NK-92 (cell line): Measurements from ENCODE around the gene NDUFC1.
"Not testable (repeated sequence)": the region's sequence is repeated elsewhere in the genome, so short reads cannot be mapped to it uniquely, and the experiment has no call there.

Experiments
- DNase-seq: peaks from one replicate; lab custom pipeline; 2025; ENCODE audit not compliant: unreplicated experiment; lab: John Stamatoyannopoulos, UW

The NDUFC1 gene

GRCh38 chr4:139299536-139299935, 2.7 kb downstream of the NDUFC1 start:
- DNase-seq, result no peak

GRCh38 chr4:139297001-139297410, 5.3 kb downstream of the NDUFC1 start:
- no peak for DNase-seq

DNA sequence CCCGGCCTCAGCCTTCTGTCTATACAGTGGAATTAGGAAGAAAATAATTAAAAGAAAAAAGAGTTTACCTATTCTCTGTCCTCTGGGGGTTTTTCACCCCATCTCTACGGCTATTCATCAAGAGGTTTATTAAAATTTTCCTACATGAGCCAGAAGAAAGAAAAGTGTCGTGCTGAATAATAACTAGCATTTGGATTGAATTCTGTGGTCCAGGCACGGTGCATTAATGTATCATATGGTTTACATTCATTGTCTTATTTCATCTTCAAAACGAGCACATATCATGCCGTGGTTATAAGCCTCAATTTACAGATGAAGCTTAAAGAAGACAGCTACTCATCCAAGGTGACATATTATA, 6.4 kb downstream of the NDUFC1 start:
- DNase-seq, result no peak

DNA sequence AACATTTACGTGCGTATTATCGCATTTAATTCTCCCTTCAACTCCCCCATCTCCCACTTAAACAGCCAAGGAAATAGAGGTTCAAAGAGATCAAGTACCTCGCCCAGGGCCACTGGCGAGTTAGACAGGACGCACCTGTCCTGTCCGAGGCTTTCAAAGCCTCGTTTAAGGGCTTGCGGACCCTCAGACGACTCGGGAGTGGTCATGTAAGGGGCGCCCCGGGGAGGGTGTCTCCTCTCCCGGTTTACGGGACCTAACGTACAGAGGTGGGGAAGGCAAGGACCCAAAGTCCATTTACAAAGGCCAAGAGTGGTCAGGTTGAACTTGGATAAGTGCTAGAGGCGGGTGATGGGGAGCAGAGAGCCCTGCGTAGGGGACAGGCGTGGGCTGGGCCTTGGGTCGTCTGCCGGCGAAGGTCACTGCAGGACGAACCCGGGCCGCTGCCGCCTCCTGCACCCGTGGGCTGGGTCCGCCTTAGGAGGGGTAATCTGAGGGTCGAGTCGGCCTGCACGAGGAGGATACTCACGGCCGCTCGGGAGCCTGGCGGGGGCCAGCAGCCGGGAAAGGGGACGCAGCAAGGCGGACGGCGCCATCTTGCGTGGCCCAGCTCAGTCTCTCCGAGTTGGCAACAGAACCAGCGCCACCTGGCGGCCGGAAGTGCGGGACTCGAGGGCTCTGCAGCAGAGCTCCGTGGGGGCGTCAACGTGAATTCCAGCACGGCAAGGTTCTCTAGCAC, 6.9 kb downstream of the NDUFC1 start:
- DNase-seq, result peak; percentile 70

- no peak for DNase-seq
Observed at GRCh38 chr4:139286186-139286698, 16.0 kb downstream of the NDUFC1 start.

GRCh38 chr4:139282721-139283075, 19.6 kb downstream of the NDUFC1 start:
- no peak for DNase-seq

DNA sequence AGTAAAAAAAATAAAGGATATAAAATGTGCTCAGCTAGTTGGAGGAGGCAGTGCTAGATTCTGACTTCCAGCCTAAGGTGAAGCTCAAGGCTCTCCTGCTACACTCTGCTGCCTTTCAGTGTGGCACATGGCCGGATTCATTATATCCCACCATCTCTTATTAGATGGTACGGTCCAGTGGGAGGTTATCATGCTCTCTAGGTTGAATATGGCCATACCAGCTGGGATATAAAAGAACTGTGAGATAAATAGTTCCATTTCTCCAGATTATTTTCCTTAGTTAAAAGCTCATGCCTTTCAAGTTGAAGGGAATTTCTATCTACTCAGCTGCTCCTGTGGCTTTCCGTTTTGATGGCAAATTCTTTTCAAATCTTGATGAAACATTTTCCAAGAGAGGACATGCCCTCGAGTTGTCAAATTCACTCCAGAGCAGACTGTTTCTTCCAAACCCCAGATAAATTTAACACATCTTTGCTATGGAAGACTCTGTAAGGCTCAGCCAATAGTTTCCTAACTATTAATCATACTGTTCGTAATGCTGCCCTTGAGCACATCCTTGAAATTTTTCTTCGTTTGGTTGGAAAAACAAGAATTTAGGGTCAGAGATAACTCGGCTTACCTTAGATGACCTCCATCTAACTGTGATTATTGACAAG, 20.1 kb downstream of the NDUFC1 start:
- no peak for DNase-seq

DNA sequence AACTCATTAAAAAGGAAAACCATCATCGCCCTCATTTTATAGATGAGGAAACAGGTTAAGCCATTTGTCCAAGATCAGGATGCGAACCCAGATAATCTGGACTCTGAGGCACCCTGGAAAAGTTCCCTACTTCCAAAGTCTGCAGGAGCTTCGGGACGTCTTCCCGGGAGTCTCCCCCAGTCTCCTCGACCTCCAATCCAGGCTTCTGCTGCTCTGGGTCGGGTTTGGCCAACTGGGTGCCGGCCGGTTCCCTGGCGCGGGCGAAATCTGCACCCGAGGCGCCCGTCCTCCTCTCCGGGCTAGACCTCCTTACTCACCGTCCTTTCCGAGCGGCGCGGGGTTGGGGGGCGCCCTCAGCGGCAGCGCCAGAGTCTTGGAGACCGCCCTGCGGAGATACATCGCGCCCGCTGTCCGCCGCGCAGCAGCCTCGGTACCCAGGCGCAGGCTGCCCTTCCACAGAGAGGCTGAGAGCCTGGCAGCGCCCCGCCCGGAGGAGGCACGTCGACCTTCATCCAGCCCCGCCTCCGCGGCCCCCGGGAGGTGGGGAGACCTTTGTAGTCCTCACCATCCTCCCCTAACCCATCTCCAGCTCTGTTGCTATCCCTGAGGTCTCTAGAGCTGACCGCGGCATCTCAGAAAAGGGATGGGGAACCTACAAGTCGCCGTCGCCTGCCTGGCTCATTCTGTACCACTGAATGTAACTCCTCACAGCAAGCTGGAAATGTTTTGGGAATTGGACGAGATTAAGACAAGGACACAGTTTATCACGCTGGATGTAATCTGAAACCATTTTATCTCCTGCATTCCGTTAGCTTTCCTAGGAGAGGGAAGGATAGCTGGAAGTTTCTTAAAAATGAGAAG, 22.3 kb downstream of the NDUFC1 start, which contains the start of gene MGARP:
TSS of gene MGARP (minus strand) at position 466 of the 861 bp plus-strand sequence. CDS start at position 399, 67 bp downstream.
- no peak for DNase-seq

DNA sequence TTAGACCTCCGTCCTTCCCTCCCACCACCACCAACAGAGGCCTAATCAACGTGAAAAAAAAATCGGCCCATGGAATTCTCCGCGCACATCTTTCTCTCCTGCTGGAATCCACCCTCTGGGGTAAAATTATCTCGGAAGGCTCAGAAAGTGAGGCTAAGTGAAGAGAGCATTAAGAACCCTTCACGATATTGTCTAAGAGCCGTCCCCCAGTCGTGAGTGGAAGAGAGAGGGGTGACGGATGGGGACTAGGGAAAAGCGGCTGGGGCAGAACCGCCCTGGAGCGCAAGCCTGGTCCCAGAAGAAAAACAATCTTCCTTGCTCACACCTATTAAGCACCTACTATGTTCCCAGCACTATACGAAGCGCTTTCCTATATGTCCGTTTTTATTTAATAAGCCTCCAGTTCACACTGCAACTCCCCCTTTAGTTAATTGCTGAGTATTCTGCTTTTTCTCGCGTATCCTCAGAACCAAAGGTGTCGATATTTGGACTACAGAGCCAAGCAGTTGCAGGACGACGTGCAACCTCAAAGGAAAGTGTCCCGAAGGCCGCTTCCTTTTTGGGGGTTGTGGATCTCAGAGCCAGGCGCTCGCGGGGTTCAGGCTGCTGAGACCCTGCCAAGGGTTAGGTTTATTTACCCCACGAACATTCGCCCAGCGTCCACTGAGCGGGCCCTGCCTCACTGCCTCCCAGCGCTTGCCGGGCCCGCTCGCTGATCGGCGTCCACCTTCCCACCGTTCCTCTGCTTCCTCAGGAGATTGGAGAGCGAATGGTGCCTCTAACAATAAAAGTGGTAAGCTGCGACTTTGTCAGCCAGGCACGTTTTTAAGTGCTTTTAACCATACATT, 23.1 kb downstream of the NDUFC1 start:
- no peak for DNase-seq

- no peak for DNase-seq
Observed at GRCh38 chr4:139278485-139278884, 23.8 kb downstream of the NDUFC1 start.

GRCh38 chr4:139275281-139275735, 27.0 kb downstream of the NDUFC1 start:
- DNase-seq, result no peak

GRCh38 chr4:139274790-139275189, 27.5 kb downstream of the NDUFC1 start:
- DNase-seq, result no peak

DNA sequence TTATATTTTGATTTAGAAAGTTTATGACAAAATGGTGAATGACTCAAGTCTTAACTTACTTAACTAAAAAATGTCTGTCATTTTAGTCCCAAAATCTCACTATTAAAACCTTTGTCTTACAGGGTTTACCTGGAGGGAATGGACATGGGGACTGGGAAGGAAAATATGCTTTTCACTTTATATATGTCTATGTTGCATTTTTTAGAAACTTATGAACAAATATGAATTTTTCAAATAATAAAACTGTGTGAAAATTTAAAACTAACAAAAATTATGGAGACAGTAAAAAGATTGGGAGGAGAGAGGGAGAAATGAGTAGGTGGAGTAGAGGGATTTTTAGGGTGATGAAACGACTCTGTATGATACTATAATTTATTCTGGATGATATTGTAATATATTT, 28.4 kb downstream of the NDUFC1 start:
- no peak for DNase-seq

DNA sequence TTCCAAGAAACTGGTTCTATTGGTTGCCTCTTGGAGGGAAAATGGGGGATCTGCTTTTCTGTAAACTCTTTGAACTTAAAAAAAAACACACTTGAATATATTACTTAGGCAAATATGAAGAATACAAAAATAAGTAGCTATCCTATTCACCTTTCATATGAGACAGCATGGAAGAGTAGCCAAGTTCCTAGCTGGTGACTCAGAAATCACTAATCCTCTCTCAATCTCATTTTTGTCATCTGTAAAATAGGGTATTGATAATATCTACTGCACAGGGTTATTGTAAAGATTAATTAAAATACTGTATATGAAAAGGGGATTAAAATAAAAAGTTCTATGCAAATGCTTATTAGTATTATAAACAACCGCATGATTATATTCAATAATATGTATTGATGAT, 35.0 kb downstream of the NDUFC1 start:
- DNase-seq, result no peak

GRCh38 chr4:139266583-139267257, 35.6 kb downstream of the NDUFC1 start:
- DNase-seq, result peak; percentile 1

GRCh38 chr4:139266208-139266582, 36.1 kb downstream of the NDUFC1 start:
- DNase-seq, result no peak

GRCh38 chr4:139265654-139266053, 36.6 kb downstream of the NDUFC1 start:
- DNase-seq, result no peak

GRCh38 chr4:139256349-139256748, 45.9 kb downstream of the NDUFC1 start:
- no peak for DNase-seq

- DNase-seq, result not testable (repeated sequence)
Observed at GRCh38 chr4:139255581-139255980, 46.7 kb downstream of the NDUFC1 start.

DNA sequence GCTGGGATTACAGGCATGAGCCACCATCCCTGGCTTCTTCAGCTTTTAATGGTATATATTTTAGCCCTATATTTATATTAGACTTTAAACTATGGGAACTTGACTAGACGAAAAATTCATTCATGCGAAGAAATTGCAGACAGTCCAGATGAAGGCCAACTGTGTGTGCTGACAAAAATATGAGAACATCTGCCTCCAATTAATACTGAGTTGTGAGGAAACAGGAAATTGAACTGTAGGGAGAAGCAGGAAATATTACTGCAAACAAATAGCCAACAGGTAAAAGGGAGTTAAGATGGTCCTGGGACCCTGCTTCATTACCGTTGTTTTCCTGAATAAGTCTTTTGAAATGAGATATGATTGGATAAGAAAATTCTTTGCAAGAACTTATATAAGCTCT, 48.6 kb downstream of the NDUFC1 start:
- no peak for DNase-seq
